NCI-H345 treated with DMSO at 0.1 percent for 48 hours (cell line): ENCODE data around the gene ZNF577.

ENCODE experiments used
- DNase-seq: peaks from one replicate; lab custom pipeline; 2025; ENCODE audit not compliant: unreplicated experiment; lab: John Stamatoyannopoulos, UW

The ZNF577 gene

GRCh38 chr19:51873097-51873496 lies 14.7 kb downstream of the ZNF577 start:
- no peak for DNase-seq

GRCh38 chr19:51861870-51862622 lies 25.7 kb downstream of the ZNF577 start:
- DNase-seq, result no peak

GRCh38 chr19:51837145-51837544 lies 50.6 kb downstream of the ZNF577 start:
- no peak for DNase-seq

- no peak for DNase-seq
Measured at GRCh38 chr19:51830274-51830673, 57.5 kb downstream of the ZNF577 start.

- DNase-seq, result no peak
Measured at GRCh38 chr19:51824281-51825005, 63.3 kb downstream of the ZNF577 start.

- no peak for DNase-seq
Measured at GRCh38 chr19:51822946-51823345, 64.8 kb downstream of the ZNF577 start.

DNA sequence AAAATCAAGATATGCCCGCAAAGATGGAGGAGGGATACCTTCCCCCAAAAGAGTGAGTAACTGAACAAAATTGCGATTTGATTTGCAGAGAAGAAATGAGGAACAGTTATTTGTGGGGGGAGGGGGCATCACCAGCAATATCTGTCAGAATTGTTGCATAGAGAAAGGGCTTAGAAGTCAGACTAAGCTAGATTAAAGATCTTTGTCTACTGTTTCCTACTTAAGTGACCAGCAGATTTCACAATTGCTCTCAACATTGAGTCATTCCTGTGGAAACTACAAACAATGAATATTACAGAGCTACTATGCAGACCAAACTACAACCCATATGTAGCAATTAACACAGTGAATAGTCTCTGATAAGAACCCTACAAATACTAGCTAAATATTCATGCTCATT lies 65.4 kb downstream of the ZNF577 start:
- DNase-seq, result no peak

DNA sequence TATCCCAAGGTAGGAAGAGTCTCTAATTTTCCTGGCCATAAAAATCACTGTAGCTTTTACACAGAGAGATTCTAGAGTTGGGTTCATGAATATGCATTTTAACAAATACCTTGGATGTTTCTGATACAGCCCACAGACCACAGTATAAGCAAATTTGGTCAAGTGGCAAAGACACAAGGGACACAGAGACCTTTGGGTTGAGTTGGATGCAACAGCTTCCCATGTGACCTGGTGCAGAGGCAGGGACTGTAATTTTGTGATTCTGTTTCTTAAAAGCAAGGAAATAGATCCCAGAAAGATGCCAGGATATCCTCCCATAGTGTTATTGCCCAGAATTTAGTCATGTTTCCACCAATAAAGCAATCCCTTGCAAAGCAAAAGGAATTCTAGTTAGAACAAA lies 65.8 kb downstream of the ZNF577 start:
- no peak for DNase-seq

DNA sequence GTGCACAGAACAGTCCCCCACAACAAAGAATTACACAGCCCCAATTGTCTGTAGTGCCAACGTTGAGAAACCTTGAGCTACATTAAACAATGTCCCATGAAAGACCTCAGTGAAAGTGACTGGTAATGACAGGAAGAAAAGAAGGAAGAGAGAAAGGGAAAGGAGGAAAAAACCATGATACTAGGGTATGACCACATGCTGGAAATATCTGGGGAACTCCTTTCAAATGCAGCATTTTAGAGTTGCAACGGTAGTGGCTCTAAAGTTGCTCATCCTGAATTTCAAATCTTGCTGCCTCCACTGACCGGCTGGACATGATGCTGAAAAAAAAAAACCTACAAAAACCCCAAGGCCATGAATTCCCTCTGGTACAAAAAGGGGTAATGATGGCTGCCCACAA lies 66.3 kb downstream of the ZNF577 start:
- no peak for DNase-seq
